HepG2 (cell line): ENCODE measurements around the gene FNDC8. TPM values are rescaled to one million over a fixed set of nuclear protein-coding genes. Genes with fewer than 3 reads are reported as not detected.

Experiments
- ATF6 ChIP-seq: sonication (generic); formaldehyde crosslinking; conservative IDR thresholded peaks from 2 replicates; pipeline ENCODE4 v1.4.0; 2020; ENCODE audit warnings: missing genetic modification reagents
- DPF2 ChIP-seq: sonication (generic); formaldehyde crosslinking; IDR thresholded peaks from 2 replicates; pipeline ENCODE4 v1.4.0; 2020; ENCODE audit warnings: mild to moderate bottlenecking, low read depth, missing genetic modification reagents, borderline replicate concordance
- ETV5 ChIP-seq: IDR thresholded peaks from 2 replicates; pipeline ENCODE4 v1.6.1; 2018; ENCODE audit warnings: missing biosample characterization, missing genetic modification reagents, inconsistent platforms, borderline replicate concordance
- FOXM1 ChIP-seq: sonication (generic); formaldehyde crosslinking; IDR thresholded peaks from 2 replicates; pipeline ENCODE4 v1.5.0; 2020; ENCODE audit warnings: missing genetic modification reagents
- GPBP1L1 ChIP-seq: sonication (generic); formaldehyde crosslinking; IDR thresholded peaks from 2 replicates; pipeline ENCODE4 v1.5.0; 2020; ENCODE audit warnings: mild to moderate bottlenecking, missing genetic modification reagents
- HOXA3 ChIP-seq: sonication (generic); formaldehyde crosslinking; IDR thresholded peaks from 2 replicates; pipeline ENCODE4 v1.5.0; 2020; ENCODE audit warnings: missing genetic modification reagents
- IRF2 ChIP-seq: IDR thresholded peaks from 2 replicates; pipeline ENCODE4 v1.6.1; 2018; ENCODE audit warnings: missing genetic modification reagents, missing compliant biosample characterization
- NKX3-1 ChIP-seq: sonication (generic); formaldehyde crosslinking; IDR thresholded peaks from 2 replicates; pipeline ENCODE4 v1.5.0; 2020; ENCODE audit warnings: missing genetic modification reagents
- SRF ChIP-seq: IDR thresholded peaks from 2 replicates; pipeline ENCODE4 v1.6.1; 2011; ENCODE audit warnings: mild to moderate bottlenecking, low read depth, low read length, moderate library complexity
- TRIM24 ChIP-seq: sonication (generic); formaldehyde crosslinking; IDR thresholded peaks from 2 replicates; pipeline ENCODE4 v1.8.0; 2022; ENCODE audit warnings: mild to moderate bottlenecking, missing genetic modification reagents
- ZBTB34 ChIP-seq: sonication (generic); formaldehyde crosslinking; IDR thresholded peaks from 2 replicates; pipeline ENCODE4 v1.8.0; 2022; ENCODE audit warnings: mild to moderate bottlenecking, missing genetic modification reagents
- ZFP36 ChIP-seq: fragments of 150-350 bp; IDR thresholded peaks from 2 replicates; pipeline ENCODE4 v1.6.1; 2018; ENCODE audit warnings: borderline replicate concordance, low read length, low read depth; ENCODE audit not compliant: partially characterized antibody
- ZHX1 ChIP-seq: sonication (generic); formaldehyde crosslinking; IDR thresholded peaks from 2 replicates; pipeline ENCODE4 v1.8.1; 2022; ENCODE audit warnings: low read depth, mild to moderate bottlenecking, missing genetic modification reagents
- ZNF224 ChIP-seq: sonication (generic); formaldehyde crosslinking; IDR thresholded peaks from 2 replicates; pipeline ENCODE4 v1.5.0; 2020; ENCODE audit warnings: mild to moderate bottlenecking, missing genetic modification reagents
- ZNF317 ChIP-seq: sonication (generic); formaldehyde crosslinking; IDR thresholded peaks from 2 replicates; pipeline ENCODE4 v1.5.0; 2020; ENCODE audit warnings: mild to moderate bottlenecking, missing genetic modification reagents
- ZNF44 ChIP-seq: sonication (generic); formaldehyde crosslinking; IDR thresholded peaks from 2 replicates; pipeline ENCODE4 v1.5.1; 2020; ENCODE audit warnings: mild to moderate bottlenecking, missing genetic modification reagents
- ZNF704 ChIP-seq: sonication (generic); formaldehyde crosslinking; IDR thresholded peaks from 2 replicates; pipeline ENCODE4 v1.8.1; 2023; ENCODE audit warnings: mild to moderate bottlenecking, inconsistent platforms, moderate library complexity, missing genetic modification reagents, borderline replicate concordance
- ZNF766 ChIP-seq: sonication (generic); formaldehyde crosslinking; IDR thresholded peaks from 2 replicates; pipeline ENCODE4 v1.5.0; 2020; ENCODE audit warnings: missing genetic modification reagents, borderline replicate concordance
- ZNF776 ChIP-seq: sonication (generic); formaldehyde crosslinking; IDR thresholded peaks from 2 replicates; pipeline ENCODE4 v1.4.0; 2020; ENCODE audit warnings: mild to moderate bottlenecking, missing genetic modification reagents
- ZNF883 ChIP-seq: sonication (generic); formaldehyde crosslinking; IDR thresholded peaks from 2 replicates; pipeline ENCODE4 v1.5.1; 2020; ENCODE audit warnings: mild to moderate bottlenecking, missing genetic modification reagents; ENCODE audit errors: not compliant biosample characterization
- polyA plus RNA-seq, 8 experiments: library from polyadenylated mRNA; depleted of rRNA in 3 of 8; stranded (reverse) in 7 of 8; unstranded in 1 of 8; fragments of >200 nt; fragmentation: Illumina TruSeq in 4 of 8; extraction: Trizol in 4 of 8; gene quantifications; 2 replicates each; pipeline versions ENCODE4 v1.2.1 to v1.2.3, GENCODE V29; 2011 to 2016; ENCODE audit warnings: low read depth in 4 of 8, missing spikeins in 1 of 8, mixed read lengths in 1 of 8; ENCODE audit not compliant: insufficient read depth in 1 of 8
- total RNA-seq, 5 experiments: library from RNA; depleted of rRNA; stranded (reverse); fragments of >200 nt; fragmentation: Illumina TruSeq; extraction: Trizol; gene quantifications; 2 replicates each; pipeline ENCODE4 v1.2.3, GENCODE V29; 2016; ENCODE audit warnings: low read depth in 1 of 5

The FNDC8 gene
- total and polyA plus RNA-seq, 2 of the 13 experiments (the other 11 are each of a cell fraction or from before 2014, with no cell fraction given): not detected

- TF ChIP-seq GPBP1L1 (CRISPR knock-in tag): no peak
- TF ChIP-seq ATF6: 0 out of 2 replicates have a peak, but pooled peaks have one; percentile 65
- peak; percentile 10; the same call in 1 of the 2 replicates for TF ChIP-seq SRF
- peak; percentile 77 for TF ChIP-seq ZNF776
- no peak for TF ChIP-seq ZNF224 (CRISPR knock-in tag)
- TF ChIP-seq FOXM1 (CRISPR knock-in tag): 0 out of 2 replicates have a peak, but pooled peaks have one; percentile 7
- no peak for TF ChIP-seq ZNF704
- TF ChIP-seq HOXA3 (CRISPR knock-in tag): peak; percentile 92
- no peak for TF ChIP-seq ZBTB34 (CRISPR knock-in tag)
- peak; percentile 66; the same call in 1 of the 2 replicates for TF ChIP-seq ZNF317 (CRISPR knock-in tag)
- peak; percentile 51; the same call in 1 of the 2 replicates for TF ChIP-seq ZNF44 (CRISPR knock-in tag)
- peak; percentile 91; the same call in 1 of the 2 replicates for TF ChIP-seq IRF2 (CRISPR knock-in tag)
- no peak for TF ChIP-seq TRIM24 (CRISPR knock-in tag)
- TF ChIP-seq ZHX1: no peak
- no peak for TF ChIP-seq ZFP36
- TF ChIP-seq ZNF766: peak; percentile 47; the same call in 1 of the 2 replicates
- TF ChIP-seq ETV5: peak; percentile 63
- peak; percentile 76; the same call in 1 of the 2 replicates for TF ChIP-seq NKX3-1 (CRISPR knock-in tag)
- no peak for TF ChIP-seq ZNF883
- TF ChIP-seq DPF2 (CRISPR knock-in tag): no peak
Observed at GRCh38 chr17:35141681-35142466, 20.5 kb downstream of the FNDC8 start, which contains the start of gene NLE1 (continued).
